Measurements from ENCODE around the gene PCP4L1. TPM values are rescaled to one million over a fixed set of nuclear protein-coding genes. Genes with fewer than 3 reads are reported as not detected.

Gene PCP4L1
- total RNA-seq, 2 donors from 2014 or later, result 0.34 to 0.62 TPM

Small RNA genes lying within 50 kb of the gene (microRNA-seq; reads per million reads assigned to microRNA genes)
- gene MIR5187, result 1.1 to 1.2 reads per million in 2 donors

Other genes with a start within 250 kb of the PCP4L1 start
- 10 to 100 TPM; 16.4 to 18.0 TPM for gene F11R, start 237.6 kb upstream of the PCP4L1 start, total RNA-seq
- gene TSTD1, start 219.8 kb upstream of the PCP4L1 start, total RNA-seq, result 10 to 100 TPM; 21.6 to 23.5 TPM
- gene USF1, start 212.8 kb upstream of the PCP4L1 start, total RNA-seq, result 10 to 100 TPM; 33.7 to 34.4 TPM
- 10 to 100 TPM in 1 of 2 donors, 1 to 10 TPM in 1; 7.4 to 10.0 TPM for gene ARHGAP30, start 188.9 kb upstream of the PCP4L1 start, total RNA-seq
- under 1 TPM in 1 of 2 donors, not detected in 1; 0.08 TPM for gene NECTIN4, start 169.2 kb upstream of the PCP4L1 start, total RNA-seq
- 1 to 10 TPM; 3.5 to 5.7 TPM for gene KLHDC9, start 160.4 kb upstream of the PCP4L1 start, total RNA-seq
- 10 to 100 TPM; 50.5 to 63.7 TPM for gene PFDN2, start 140.7 kb upstream of the PCP4L1 start, total RNA-seq
- 10 to 100 TPM; 21.8 to 27.6 TPM for gene NIT1, start 140.6 kb upstream of the PCP4L1 start, total RNA-seq
- 10 to 100 TPM; 26.1 to 30.2 TPM for gene DEDD, start 126.1 kb upstream of the PCP4L1 start, total RNA-seq
- 10 to 100 TPM; 77.7 to 83.8 TPM for gene UFC1, start 104.8 kb upstream of the PCP4L1 start, total RNA-seq
- gene USP21, start 99.2 kb upstream of the PCP4L1 start, total RNA-seq, result 10 to 100 TPM; 13.4 to 20.8 TPM
- 10 to 100 TPM; 12.7 to 16.3 TPM for gene PPOX, start 92.3 kb upstream of the PCP4L1 start, total RNA-seq
- gene B4GALT3, start 81.2 kb upstream of the PCP4L1 start, total RNA-seq, result 10 to 100 TPM; 19.7 to 25.2 TPM
- gene ADAMTS4, start 59.7 kb upstream of the PCP4L1 start, total RNA-seq, result 100 to 1,000 TPM in 1 of 2 donors, 10 to 100 TPM in 1; 16.5 to 117 TPM
- 100 to 1,000 TPM; 169 to 198 TPM for gene NDUFS2, start 56.4 kb upstream of the PCP4L1 start, total RNA-seq
- gene FCER1G, start 43.5 kb upstream of the PCP4L1 start, total RNA-seq, result 10 to 100 TPM; 35.9 to 92.7 TPM
- gene APOA2, start 35.1 kb upstream of the PCP4L1 start, total RNA-seq, result under 1 TPM in 1 of 2 donors, not detected in 1; 0.76 TPM
- gene TOMM40L, start 32.7 kb upstream of the PCP4L1 start, total RNA-seq, result 10 to 100 TPM; 31.2 to 34.8 TPM
- gene NR1I3, start 20.5 kb upstream of the PCP4L1 start, total RNA-seq, result not detected
- 1 to 10 TPM; 3.2 to 8.6 TPM for gene MPZ, start 51.2 kb downstream of the PCP4L1 start, total RNA-seq
- gene SDHC, start 55.6 kb downstream of the PCP4L1 start, total RNA-seq, result 100 to 1,000 TPM; 241 to 284 TPM
- not detected for gene CFAP126, start 109.1 kb downstream of the PCP4L1 start, total RNA-seq
- 10 to 100 TPM; 37.9 to 48.7 TPM for gene FCGR2A, start 246.7 kb downstream of the PCP4L1 start, total RNA-seq